Thoracic aorta (tissue), 2 donors: ENCODE measurements around the gene STX16. TPM values are rescaled to one million over a fixed set of nuclear protein-coding genes. Genes with fewer than 3 reads are reported as not detected.

ENCODE experiments used
- ATAC-seq: fragments of 150-250 bp; one replicate; pipeline ENCODE4 v1.8.0; 2017; ENCODE audit warnings: low read depth; ENCODE audit not compliant: insufficient number of reproducible peaks, low FRiP score
- DNase-seq: peaks from one replicate; pipeline ENCODE4 v3.0.0-alpha.2; 2020; ENCODE audit warnings: low spot score
- H3K27ac ChIP-seq, 2 donors: fragments of 200-600 bp; sonication (generic); 1 replicate in 1 of 2; 2 replicates in 1 of 2; pipeline ENCODE4 v1.5.1; 2016; ENCODE audit warnings: mild to moderate bottlenecking in 2 of 2, moderate library complexity in 2 of 2
- H3K27me3 ChIP-seq: fragments of 200-600 bp; sonication (generic); replicated peaks from 2 replicates; pipeline ENCODE4 v1.6.0; 2016; ENCODE audit warnings: mild to moderate bottlenecking; ENCODE audit not compliant: insufficient read depth
- H3K36me3 ChIP-seq: fragments of 200-600 bp; sonication (generic); one replicate; pipeline ENCODE4 v1.5.1; 2016
- H3K4me1 ChIP-seq, 2 donors: fragments of 200-600 bp; sonication (generic); 1 replicate in 1 of 2; 2 replicates in 1 of 2; pipeline versions ENCODE4 v1.5.1 to v1.6.0; 2016; ENCODE audit warnings: low read depth in 2 of 2, mild to moderate bottlenecking in 1 of 2; ENCODE audit not compliant: control insufficient read depth in 1 of 2
- H3K4me3 ChIP-seq: fragments of 200-600 bp; sonication (generic); 2 replicates; pipeline ENCODE4 v1.5.1; 2016; ENCODE audit warnings: mild to moderate bottlenecking
- H3K9me3 ChIP-seq: fragments of 200-600 bp; sonication (generic); 2 replicates; pipeline ENCODE4 v1.5.1; 2016
- CTCF ChIP-seq: fragments of 200-600 bp; sonication (generic); IDR thresholded peaks from one replicate; pipeline ENCODE4 v1.5.1; 2019; ENCODE audit warnings: antibody characterized with exemption
- total RNA-seq, 2 donors: library from RNA; depleted of rRNA; stranded (reverse); fragments of >200 nt; gene quantifications; one replicate each; pipeline versions ENCODE4 v1.1.0 to v1.2.3, GENCODE V29; 2016

Gene STX16
- total RNA-seq, 2 donors from 2014 or later = 66.3 to 109 TPM

DNA sequence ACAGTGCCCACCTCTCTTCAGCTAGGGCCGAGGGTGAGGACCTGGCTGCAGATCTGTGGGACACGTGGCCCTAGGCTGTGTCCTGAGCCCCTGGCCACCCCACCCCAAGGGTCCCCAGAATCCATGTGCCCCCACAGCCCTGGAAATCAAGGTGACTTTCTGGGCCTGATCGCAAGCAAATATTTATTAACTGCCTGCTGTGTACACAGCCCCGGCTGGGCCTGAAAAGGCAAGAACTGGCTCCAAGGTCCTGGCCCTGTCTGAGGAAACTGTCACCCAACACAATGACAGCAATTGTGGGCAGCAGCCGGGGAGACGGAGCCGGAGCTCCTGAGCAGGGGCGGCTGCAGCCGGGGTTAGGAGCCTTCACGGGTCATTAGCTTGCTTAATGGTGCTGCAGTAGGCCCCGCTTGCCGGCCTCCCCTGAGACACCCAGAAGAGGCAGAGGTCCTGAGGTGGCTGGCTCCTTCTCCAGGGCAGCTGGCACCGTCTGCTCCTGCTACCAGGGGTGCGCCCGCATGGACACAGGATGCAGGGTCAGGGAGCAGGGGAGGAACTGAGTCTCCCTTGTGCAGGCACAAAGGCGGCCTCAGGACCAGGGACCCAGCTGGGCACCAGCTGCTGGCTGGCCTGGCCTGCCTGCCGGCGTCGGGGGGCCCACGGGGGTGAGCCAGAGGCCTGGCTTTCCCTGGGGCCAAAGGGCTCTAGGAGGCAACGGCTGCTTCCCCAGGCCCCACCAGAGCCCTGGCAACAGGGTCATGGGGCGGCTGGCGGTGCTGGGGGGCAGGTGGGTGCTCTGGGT is 65.6 kb downstream of the STX16 start:
- ATAC-seq = no peak
- no peak overlapping the region for H3K4me3 ChIP-seq
- H3K27ac ChIP-seq = no peak overlapping the region
- no peaks in the 10 kb centered on the region for H3K9me3 ChIP-seq
- H3K27me3 ChIP-seq = no peaks in the 10 kb centered on the region
- H3K4me1 ChIP-seq = no peaks in the 10 kb centered on the region
- no peak for TF ChIP-seq CTCF
- no peak for DNase-seq
- peaks cover 2% of the 10 kb centered on the region for H3K36me3 ChIP-seq

GRCh38 chr20:58717278-58718091 is 66.4 kb downstream of the STX16 start:
- Histone ChIP-seq H3K36me3 (no peaks in the 10 kb centered on the region), H3K9me3 (no peaks in the 10 kb centered on the region), H3K27me3 (no peaks in the 10 kb centered on the region), H3K27ac (no peak overlapping the region), H3K4me1 (no peaks in the 10 kb centered on the region), H3K4me3 (no peak overlapping the region)
- TF ChIP-seq CTCF = no peak
- DNase-seq = no peak
- no peak for ATAC-seq

GRCh38 chr20:58718121-58718563 is 67.1 kb downstream of the STX16 start:
- H3K4me3 ChIP-seq = no peak overlapping the region
- no peak overlapping the region for H3K27ac ChIP-seq
- no peaks in the 10 kb centered on the region for H3K36me3 ChIP-seq
- H3K4me1 ChIP-seq = no peaks in the 10 kb centered on the region
- no peak for DNase-seq
- H3K27me3 ChIP-seq = no peaks in the 10 kb centered on the region
- no peak for TF ChIP-seq CTCF
- no peak for ATAC-seq
- H3K9me3 ChIP-seq = no peaks in the 10 kb centered on the region

DNA sequence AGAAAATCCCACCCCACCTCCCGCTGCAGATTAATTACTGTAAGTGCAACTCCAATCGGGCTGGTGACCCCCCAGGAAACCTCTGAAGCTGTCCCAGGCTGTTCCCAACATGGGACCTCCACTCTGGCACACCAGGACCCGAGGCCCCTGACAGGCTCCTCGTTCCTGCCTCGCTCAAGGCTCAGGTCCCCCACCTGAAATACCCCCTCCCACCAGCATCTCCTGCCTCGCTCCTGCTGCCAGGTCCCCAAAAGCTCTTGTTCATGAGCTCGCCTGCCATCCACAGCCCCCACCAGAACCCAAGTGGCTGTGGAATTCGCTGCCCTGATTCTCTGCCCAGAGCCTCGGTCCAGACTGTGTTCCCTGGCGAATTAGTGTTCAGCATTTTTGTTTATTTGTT is 67.6 kb downstream of the STX16 start:
- Histone ChIP-seq H3K4me3 (no peak overlapping the region), H3K4me1 (no peaks in the 10 kb centered on the region), H3K9me3 (no peaks in the 10 kb centered on the region), H3K27me3 (no peaks in the 10 kb centered on the region), H3K36me3 (no peaks in the 10 kb centered on the region), H3K27ac (no peak overlapping the region)
- TF ChIP-seq CTCF = no peak
- DNase-seq = no peak
- ATAC-seq = no peak

DNA sequence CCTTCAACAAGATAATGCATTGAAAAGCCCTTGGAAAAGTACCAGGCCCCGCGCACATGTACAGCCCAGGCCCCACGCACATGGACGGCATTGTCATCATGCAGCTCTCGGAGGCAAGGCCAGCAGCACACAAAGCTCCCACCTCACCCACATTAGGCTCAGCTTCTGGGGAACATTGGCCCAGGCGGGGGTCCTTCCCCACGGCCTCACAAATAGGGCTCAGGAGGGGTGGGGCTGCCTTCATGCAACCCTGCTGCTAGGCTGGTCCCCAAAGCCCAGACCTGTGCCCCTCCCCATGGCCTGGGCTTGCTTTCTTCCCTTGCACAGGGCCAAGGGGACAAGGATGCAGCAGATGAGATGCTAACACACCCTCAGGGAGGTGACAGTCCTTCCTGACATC is 68.2 kb downstream of the STX16 start:
- TF ChIP-seq CTCF = no peak
- DNase-seq (no peak), ATAC-seq (no peak)
- H3K27me3 ChIP-seq = no peaks in the 10 kb centered on the region
- no peak overlapping the region for H3K4me3 ChIP-seq
- H3K27ac ChIP-seq = no peak overlapping the region
- no peaks in the 10 kb centered on the region for H3K9me3 ChIP-seq
- no peaks in the 10 kb centered on the region for H3K4me1 ChIP-seq
- no peaks in the 10 kb centered on the region for H3K36me3 ChIP-seq
